B cell (primary cell): Measurements from ENCODE around the gene ANKRD11.

Experiments used
- EZH2 ChIP-seq: IDR thresholded peaks from 2 replicates; pipeline ENCODE4 v1.6.1; 2012; ENCODE audit warnings: borderline replicate concordance, low read depth, mild to moderate bottlenecking, moderate library complexity, low read length; ENCODE audit not compliant: insufficient read depth, poor library complexity, severe bottlenecking
- TF ChIP-seq, protein P1 (sequence below): fragments of 200-600 bp; IDR thresholded peaks from one replicate; pipeline ENCODE4 v1.8.0; 2022; ENCODE audit warnings: antibody characterized with exemption, mild to moderate bottlenecking

- no peak for TF ChIP-seq EZH2
- TF ChIP-seq, protein P1, sequence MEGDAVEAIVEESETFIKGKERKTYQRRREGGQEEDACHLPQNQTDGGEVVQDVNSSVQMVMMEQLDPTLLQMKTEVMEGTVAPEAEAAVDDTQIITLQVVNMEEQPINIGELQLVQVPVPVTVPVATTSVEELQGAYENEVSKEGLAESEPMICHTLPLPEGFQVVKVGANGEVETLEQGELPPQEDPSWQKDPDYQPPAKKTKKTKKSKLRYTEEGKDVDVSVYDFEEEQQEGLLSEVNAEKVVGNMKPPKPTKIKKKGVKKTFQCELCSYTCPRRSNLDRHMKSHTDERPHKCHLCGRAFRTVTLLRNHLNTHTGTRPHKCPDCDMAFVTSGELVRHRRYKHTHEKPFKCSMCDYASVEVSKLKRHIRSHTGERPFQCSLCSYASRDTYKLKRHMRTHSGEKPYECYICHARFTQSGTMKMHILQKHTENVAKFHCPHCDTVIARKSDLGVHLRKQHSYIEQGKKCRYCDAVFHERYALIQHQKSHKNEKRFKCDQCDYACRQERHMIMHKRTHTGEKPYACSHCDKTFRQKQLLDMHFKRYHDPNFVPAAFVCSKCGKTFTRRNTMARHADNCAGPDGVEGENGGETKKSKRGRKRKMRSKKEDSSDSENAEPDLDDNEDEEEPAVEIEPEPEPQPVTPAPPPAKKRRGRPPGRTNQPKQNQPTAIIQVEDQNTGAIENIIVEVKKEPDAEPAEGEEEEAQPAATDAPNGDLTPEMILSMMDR: no peak
Observed at GRCh38 chr16:89478576-89479221, 11.7 kb downstream of the ANKRD11 start.
